Measurements from ENCODE around the gene MEF2B. TPM values are rescaled to one million over a fixed set of nuclear protein-coding genes. Genes with fewer than 3 reads are reported as not detected.
A peak's percentile ranks its signal among the peaks of the same experiment; 100 is the strongest.

Gene MEF2B
- total and polyA plus RNA-seq, 10 donors, result 2.2 to 15.5 (median 3.4) TPM

- TF ChIP-seq CTCF (IDR thresholded peaks at IDR 0.05 in 8 of 11, conservative IDR thresholded peaks at IDR 0.05 in 3 of 11) (no peak), POLR2A (IDR thresholded peaks at IDR 0.05) (no peak), POLR2AphosphoS5 (IDR thresholded peaks at IDR 0.05) (no peak)
- peaks cover 7 to 41% (median 19%) of the 10 kb centered on the region in 6 donors for H3K4me1 ChIP-seq
Observed at GRCh38 chr19:19205416-19206410, 35.6 kb upstream of the MEF2B start.

GRCh38 chr19:19204181-19204580 is 34.1 kb upstream of the MEF2B start:
- no peak for TF ChIP-seq POLR2A (IDR thresholded peaks at IDR 0.05)
- TF ChIP-seq POLR2AphosphoS5 (IDR thresholded peaks at IDR 0.05), result no peak
- no peak for TF ChIP-seq CTCF (IDR thresholded peaks at IDR 0.05 in 8 of 11, conservative IDR thresholded peaks at IDR 0.05 in 3 of 11)
- peaks cover 0 to 30% (median 18%) of the 10 kb centered on the region in 6 donors for H3K36me3 ChIP-seq
- peaks cover 0 to 15% (median 0%) of the 10 kb centered on the region in 7 donors for H3K27me3 ChIP-seq (replicated peaks in 1 of 7)
- H3K27ac ChIP-seq, result no peak overlapping the region
- peak overlapping the region in 2 of 8 donors; percentile 70 to 91 for H3K4me3 ChIP-seq
- 66 to 75% (median 73%) methylated on average over 13 of the region's 13 CpGs for WGBS, 5 donors
- peaks cover 7 to 41% (median 19%) of the 10 kb centered on the region in 6 donors for H3K4me1 ChIP-seq
- H3K9me3 ChIP-seq, result no peaks in the 10 kb centered on the region
- DNase-seq, result no peak
- intact Hi-C loops (cut with DNase I; ENCODE audit: low total_unique reads), result no loop called here

More at GRCh38 chr19:19205416-19206410, 35.6 kb upstream of the MEF2B start:
- WGBS, 5 donors, result 51 to 73% (median 52%) methylated on average over 9 to 14 of the region's 14 CpGs
- no peak for DNase-seq
- peaks cover 0 to 16% (median 11%) of the 10 kb centered on the region in 6 donors for H3K36me3 ChIP-seq
- no peak overlapping the region for H3K4me3 ChIP-seq
- H3K27me3 ChIP-seq (replicated peaks in 1 of 7), result peaks cover 0 to 30% (median 5%) of the 10 kb centered on the region in 7 donors
- no peaks in the 10 kb centered on the region for H3K9me3 ChIP-seq
- no peak overlapping the region for H3K27ac ChIP-seq
- intact Hi-C loops (cut with DNase I; ENCODE audit: low total_unique reads), result no loop called here

GRCh38 chr19:19203012-19203856 is 33.2 kb upstream of the MEF2B start, which contains the start of gene NR2C2AP:
TSS of gene NR2C2AP (minus strand) at chr19:19203414. CDS start at chr19:19203060, 354 bp downstream.
- Histone ChIP-seq H3K27me3 (replicated peaks in 1 of 7) (peaks cover 0 to 6% (median 0%) of the 10 kb centered on the region in 7 donors), H3K27ac (peak within 1 kb of the TSS; percentile 66 to 88 (median 81)), H3K36me3 (peaks cover 0 to 39% (median 27%) of the 10 kb centered on the region in 6 donors), H3K4me1 (peaks cover 7 to 41% (median 19%) of the 10 kb centered on the region in 6 donors), H3K9me3 (no peaks in the 10 kb centered on the region), H3K4me3 (peak within 1 kb of the TSS; percentile 43 to 91 (median 69))
- intact Hi-C loops (cut with DNase I; ENCODE audit: low total_unique reads), result no loop called here
- peak; percentile 96 for DNase-seq
- TF ChIP-seq POLR2A (IDR thresholded peaks at IDR 0.05) (no peak), CTCF (IDR thresholded peaks at IDR 0.05 in 8 of 11, conservative IDR thresholded peaks at IDR 0.05 in 3 of 11) (peak in 2 of 11 experiments; percentile 4 to 23), POLR2AphosphoS5 (IDR thresholded peaks at IDR 0.05) (peak; percentile 81 to 82 (median 81))
- WGBS, 5 donors, result 5 to 8% (median 7%) methylated on average over 48 to 60 of the region's 60 CpGs

All from spleen (tissue), 11 donors.